Kidney (tissue), 14 donors: ENCODE data around the gene PTGER3. TPM values are rescaled to one million over a fixed set of nuclear protein-coding genes. Genes with fewer than 3 reads are reported as not detected.

Source experiments
- DNase-seq, 5 donors: peaks; one replicate each; pipeline ENCODE4 v3.0.0-alpha.2; 2013 to 2020
- FAIRE-seq: peaks from 2 replicates; lab custom pipeline; 2012; peaks lifted over from hg19 to GRCh38; lab: Jason Lieb, UNC
- H3K27ac ChIP-seq, 2 donors: one replicate each; pipeline ENCODE4 v1.7.0; 2013; ENCODE audit warnings: low read depth in 2 of 2, low read length in 2 of 2, inconsistent platforms in 1 of 2
- H3K27me3 ChIP-seq: one replicate; pipeline ENCODE4 v1.7.1; 2013; ENCODE audit warnings: low read length, inconsistent platforms; ENCODE audit not compliant: control insufficient read depth, insufficient read depth
- H3K36me3 ChIP-seq, 3 donors: one replicate each; pipeline versions ENCODE4 v1.7.0 to v1.7.1; 2013; ENCODE audit warnings: low read length in 3 of 3, control low read depth in 1 of 3, inconsistent platforms in 1 of 3; ENCODE audit not compliant: insufficient read depth in 3 of 3, control insufficient read depth in 2 of 3
- H3K4me1 ChIP-seq, 3 donors: one replicate each; pipeline versions ENCODE4 v1.7.0 to v1.7.1; 2013; ENCODE audit warnings: low read length in 3 of 3, inconsistent platforms in 1 of 3, low read depth in 1 of 3; ENCODE audit not compliant: control insufficient read depth in 2 of 3, insufficient read depth in 2 of 3
- H3K4me3 ChIP-seq, 3 donors: one replicate each; pipeline versions ENCODE4 v1.7.0 to v1.8.1; 2013; ENCODE audit warnings: low read length in 3 of 3, control low read depth in 1 of 3, inconsistent platforms in 1 of 3
- H3K9ac ChIP-seq, 3 donors: one replicate each; pipeline versions ENCODE4 v1.7.0 to v1.7.1; 2013; ENCODE audit warnings: low read length in 3 of 3, control low read depth in 1 of 3, inconsistent platforms in 1 of 3
- H3K9me3 ChIP-seq, 3 donors: one replicate each; pipeline versions ENCODE4 v1.7.0 to v1.7.1; 2013; ENCODE audit warnings: low read length in 3 of 3, control low read depth in 1 of 3, inconsistent platforms in 1 of 3; ENCODE audit not compliant: control insufficient read depth in 2 of 3, insufficient read depth in 1 of 3
- intact Hi-C: fragments of 100-400 bp; cut with DNase I; formaldehyde crosslinking; loops from one replicate; pipeline ENCODE4 v1.11.1; 2022
- polyA plus RNA-seq: library from polyadenylated mRNA; stranded (reverse); fragments of 350-450 nt; fragmentation: Illumina TruSeq; extraction: RNeasy Lipid Tissue Mini Kit (QIAGEN cat#74804); gene quantifications from one replicate; pipeline ENCODE4 v1.2.3, GENCODE V29; 2014; ENCODE audit warnings: low read depth, low replicate concordance; ENCODE audit not compliant: insufficient read depth
- total RNA-seq: library from RNA; stranded (reverse); fragmentation: NEBNext Ultra II Directional; extraction: Animal tissue kit (Norgen Biotek cat#: 25700); gene quantifications from one replicate; pipeline ENCODE4 v1.2.1, GENCODE V29; 2021
- TF ChIP-seq, protein P1 (sequence below): IDR thresholded peaks from 3 replicates; pipeline ENCODE4 v1.5.1; 2012; ENCODE audit warnings: mild to moderate bottlenecking, moderate library complexity, borderline replicate concordance; ENCODE audit not compliant: insufficient read depth; ENCODE audit errors: extremely low read depth
- donor health status: control.
- donor health status: control.
- donor health status: control.
- donor health status: control.
- donor health status: control.
- donor health status: DM: yes; HTN: yes; CAD: no.
- donor health status: Normal renal cell carcinoma (clear cell type).

The PTGER3 gene
- total and polyA plus RNA-seq, 2 donors from 2014 or later: 9.0 to 102 TPM

DNA sequence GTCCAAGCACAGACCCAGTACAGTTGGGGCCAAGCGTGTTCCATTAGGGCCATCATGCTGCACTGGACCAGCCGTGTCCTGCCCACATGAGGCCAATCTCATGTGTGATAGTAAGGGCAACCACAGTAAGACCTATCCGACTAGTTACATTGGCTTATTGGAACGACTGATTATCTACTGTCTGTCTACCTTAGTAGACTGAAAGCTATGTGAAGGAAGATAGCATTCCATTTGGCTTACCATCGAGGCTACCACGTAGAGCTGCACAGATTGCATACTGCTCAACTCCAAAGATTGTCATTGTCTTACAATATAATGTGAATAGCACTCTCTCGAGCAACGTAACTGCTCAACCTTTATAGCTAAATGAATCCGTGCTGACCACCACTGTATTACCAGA, 10.6 kb downstream of the PTGER3 start:
- intact Hi-C loops: no loop called here
- no peaks in the 10 kb centered on the region for H3K9me3 ChIP-seq
- DNase-seq (no peak), FAIRE-seq (no peak)
- H3K36me3 ChIP-seq: no peaks in the 10 kb centered on the region
- peaks cover 0 to 2% (median 0%) of the 10 kb centered on the region in 3 donors for H3K4me1 ChIP-seq
- no peak overlapping the region for H3K4me3 ChIP-seq
- TF ChIP-seq, protein P1, sequence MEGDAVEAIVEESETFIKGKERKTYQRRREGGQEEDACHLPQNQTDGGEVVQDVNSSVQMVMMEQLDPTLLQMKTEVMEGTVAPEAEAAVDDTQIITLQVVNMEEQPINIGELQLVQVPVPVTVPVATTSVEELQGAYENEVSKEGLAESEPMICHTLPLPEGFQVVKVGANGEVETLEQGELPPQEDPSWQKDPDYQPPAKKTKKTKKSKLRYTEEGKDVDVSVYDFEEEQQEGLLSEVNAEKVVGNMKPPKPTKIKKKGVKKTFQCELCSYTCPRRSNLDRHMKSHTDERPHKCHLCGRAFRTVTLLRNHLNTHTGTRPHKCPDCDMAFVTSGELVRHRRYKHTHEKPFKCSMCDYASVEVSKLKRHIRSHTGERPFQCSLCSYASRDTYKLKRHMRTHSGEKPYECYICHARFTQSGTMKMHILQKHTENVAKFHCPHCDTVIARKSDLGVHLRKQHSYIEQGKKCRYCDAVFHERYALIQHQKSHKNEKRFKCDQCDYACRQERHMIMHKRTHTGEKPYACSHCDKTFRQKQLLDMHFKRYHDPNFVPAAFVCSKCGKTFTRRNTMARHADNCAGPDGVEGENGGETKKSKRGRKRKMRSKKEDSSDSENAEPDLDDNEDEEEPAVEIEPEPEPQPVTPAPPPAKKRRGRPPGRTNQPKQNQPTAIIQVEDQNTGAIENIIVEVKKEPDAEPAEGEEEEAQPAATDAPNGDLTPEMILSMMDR: no peak
- no peak overlapping the region for H3K9ac ChIP-seq
- H3K27me3 ChIP-seq: no peaks in the 10 kb centered on the region
- peak overlapping the region in 1 of 2 donors; percentile 28 for H3K27ac ChIP-seq

DNA sequence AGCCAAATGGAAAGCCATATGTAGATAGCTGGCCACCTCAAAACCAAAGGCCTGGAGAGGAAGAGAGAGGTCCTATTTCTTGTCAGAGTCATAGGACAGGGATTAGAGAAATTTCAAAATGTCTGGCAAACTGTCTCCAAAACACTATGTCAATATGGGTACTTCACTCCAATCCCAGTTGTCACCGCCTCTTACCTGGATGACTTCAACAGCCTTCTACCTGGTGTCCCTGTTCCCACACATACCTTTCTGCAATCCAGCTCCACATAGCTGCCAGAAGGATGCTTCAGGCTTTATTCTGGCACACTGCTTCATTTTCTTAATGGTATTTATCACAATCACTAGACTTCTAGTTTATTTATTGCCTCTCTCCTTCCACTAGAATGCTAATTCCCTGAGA, 14.5 kb downstream of the PTGER3 start:
- DNase-seq (no peak), FAIRE-seq (no peak)
- Histone ChIP-seq H3K36me3 (no peaks in the 10 kb centered on the region), H3K27ac (no peak overlapping the region), H3K27me3 (no peaks in the 10 kb centered on the region), H3K4me1 (peaks cover 0 to 3% (median 0%) of the 10 kb centered on the region in 3 donors), H3K9ac (no peak overlapping the region), H3K9me3 (no peaks in the 10 kb centered on the region), H3K4me3 (no peak overlapping the region)
- TF ChIP-seq, protein P1: no peak
- intact Hi-C loops: no loop called here

DNA sequence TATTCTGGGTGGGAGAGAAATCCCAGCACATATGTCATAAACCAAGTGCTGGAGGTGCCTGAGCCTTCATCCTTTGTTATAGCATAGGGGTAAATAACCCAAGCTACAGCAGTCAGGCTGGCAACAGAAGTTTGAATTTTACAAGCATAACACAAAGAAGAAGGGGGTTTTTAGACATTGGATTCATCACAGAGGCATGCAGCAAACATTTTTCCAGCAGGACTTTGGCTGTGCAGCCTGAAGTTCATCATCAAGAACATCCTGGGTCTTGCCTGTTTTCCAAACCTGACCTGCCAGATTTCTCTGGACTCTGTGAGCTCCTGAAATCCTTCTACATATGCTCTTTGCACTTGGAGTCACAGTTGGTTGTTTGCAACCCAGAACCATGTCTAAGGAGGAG, 16.2 kb downstream of the PTGER3 start:
- H3K36me3 ChIP-seq: no peaks in the 10 kb centered on the region
- H3K4me1 ChIP-seq: peaks cover 0 to 3% (median 0%) of the 10 kb centered on the region in 3 donors
- H3K9me3 ChIP-seq: no peaks in the 10 kb centered on the region
- H3K27ac ChIP-seq: no peak overlapping the region
- no peak overlapping the region for H3K4me3 ChIP-seq
- DNase-seq (no peak), FAIRE-seq (no peak)
- H3K9ac ChIP-seq: no peak overlapping the region
- H3K27me3 ChIP-seq: no peaks in the 10 kb centered on the region
- TF ChIP-seq, protein P1: no peak
- intact Hi-C loops: no loop called here

DNA sequence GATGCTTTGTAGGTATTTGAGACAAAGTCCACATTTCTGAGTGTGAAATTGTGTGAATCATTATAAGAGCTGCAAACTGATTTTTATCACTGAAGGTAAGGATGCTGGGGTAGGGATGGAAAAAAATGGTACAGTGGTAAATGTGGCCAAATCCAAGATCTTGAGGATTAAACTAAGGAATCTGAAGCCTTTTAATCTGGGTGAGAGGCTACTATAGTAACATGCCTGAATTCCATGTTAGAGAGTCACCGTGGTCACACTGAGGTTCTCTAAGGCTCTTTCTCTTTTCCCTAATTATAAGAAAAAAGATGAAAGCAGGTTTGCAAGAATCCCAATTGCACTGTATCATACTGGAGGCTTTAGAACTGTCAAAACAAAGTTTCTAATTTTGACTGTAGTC, 17.6 kb downstream of the PTGER3 start:
- peaks cover 0 to 3% (median 0%) of the 10 kb centered on the region in 3 donors for H3K4me1 ChIP-seq
- FAIRE-seq (no peak), DNase-seq (no peak)
- H3K9ac ChIP-seq: no peak overlapping the region
- no peaks in the 10 kb centered on the region for H3K27me3 ChIP-seq
- intact Hi-C loops: no loop called here
- TF ChIP-seq, protein P1: no peak
- H3K4me3 ChIP-seq: no peak overlapping the region
- H3K27ac ChIP-seq: no peak overlapping the region
- H3K36me3 ChIP-seq: no peaks in the 10 kb centered on the region
- no peaks in the 10 kb centered on the region for H3K9me3 ChIP-seq
